GM18508 (cell line): ENCODE measurements around the gene DLG2.

Experiments
- ATAC-seq: cut with Tn5 transposase; IDR thresholded peaks from one replicate; pipeline ENCODE4 v1.9.1; 2021; ENCODE audit warnings: moderate number of reproducible peaks; ENCODE audit not compliant: insufficient read depth, unreplicated experiment

DLG2 gene

GRCh38 chr11:85154294-85154693, 472.9 kb downstream of the DLG2 start:
- no peak for ATAC-seq

- no peak for ATAC-seq
These were observed 489.5 kb downstream of the DLG2 start for GRCh38 chr11:85137597-85137996.

GRCh38 chr11:85133636-85134035, 493.5 kb downstream of the DLG2 start:
- ATAC-seq, result no peak

DNA sequence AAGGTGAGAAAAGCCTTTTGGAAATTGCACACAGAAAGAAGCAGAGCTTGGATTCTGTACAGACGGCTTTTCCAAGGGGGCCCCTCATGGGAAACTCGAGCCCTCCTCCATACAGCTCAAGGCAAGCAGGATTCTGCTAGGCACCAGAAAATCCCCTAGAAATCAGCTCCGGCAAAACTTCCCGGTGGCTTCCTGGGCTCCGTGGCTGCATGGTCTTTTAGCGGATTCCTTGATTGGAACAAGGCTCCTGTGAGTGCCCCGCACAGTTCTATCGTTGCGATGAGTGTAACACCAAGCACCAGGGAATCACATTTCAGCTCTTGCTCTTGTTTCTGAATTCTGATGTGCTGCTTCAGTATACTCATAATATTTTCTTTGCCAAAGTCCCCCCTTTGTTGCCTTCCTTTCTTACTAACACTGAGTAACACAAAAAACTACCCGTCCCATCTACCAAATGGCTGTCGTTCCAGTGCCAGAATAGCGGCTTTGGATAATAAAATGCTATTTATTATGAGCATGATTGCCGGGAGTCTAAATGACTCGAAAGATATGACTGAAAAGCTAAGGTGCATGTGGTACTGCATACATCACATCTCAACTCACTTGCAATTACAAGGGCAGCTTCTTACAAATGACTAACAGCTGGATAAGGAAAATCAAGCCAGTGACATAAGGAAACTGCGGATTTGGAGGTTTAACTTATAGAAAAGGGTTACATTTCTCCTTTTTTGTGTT, 494.1 kb downstream of the DLG2 start:
- ATAC-seq, result no peak

DNA sequence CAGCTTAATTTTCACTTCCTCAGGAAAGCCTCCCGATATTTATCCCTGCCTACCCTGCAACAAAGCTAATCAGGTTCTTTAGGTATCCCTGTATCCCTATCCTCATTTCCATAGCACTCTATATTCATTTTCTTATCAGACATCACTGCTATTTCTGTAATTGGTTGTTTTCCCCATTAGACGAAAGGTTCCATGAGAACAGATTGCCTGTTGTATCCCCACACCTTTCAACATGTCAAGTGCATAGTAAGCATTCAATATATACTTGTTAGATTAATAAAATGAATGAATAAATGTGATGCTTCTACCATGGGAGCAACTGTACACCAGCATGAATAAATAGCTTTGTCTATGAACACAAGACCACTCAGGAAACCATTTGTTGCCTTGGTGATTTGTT, 499.8 kb downstream of the DLG2 start:
- no peak for ATAC-seq

DNA sequence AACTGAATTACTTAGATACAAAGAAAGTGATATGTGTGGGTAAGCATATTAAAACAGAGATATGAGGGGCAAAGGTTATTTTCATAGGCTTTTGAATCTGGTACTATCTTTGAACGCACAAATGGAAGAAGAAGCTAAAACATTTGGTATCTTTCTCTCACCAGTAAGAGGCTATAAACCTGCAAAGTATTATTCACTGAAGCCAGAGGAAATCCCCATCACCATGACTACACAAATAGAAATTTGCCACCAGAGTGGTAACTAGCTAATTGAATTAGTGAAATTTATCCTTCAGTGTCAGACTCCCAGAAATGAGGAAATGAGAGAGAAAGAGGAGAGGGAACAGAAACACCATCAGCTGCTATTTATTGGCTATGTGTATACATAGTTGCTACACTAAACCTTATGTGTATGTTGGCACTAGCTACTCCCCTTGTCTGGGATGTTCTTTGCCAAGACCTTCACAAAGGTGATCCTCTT, 503.4 kb downstream of the DLG2 start:
- ATAC-seq, result peak; percentile 94

GRCh38 chr11:85118151-85118550, 509.0 kb downstream of the DLG2 start:
- ATAC-seq, result no peak

DNA sequence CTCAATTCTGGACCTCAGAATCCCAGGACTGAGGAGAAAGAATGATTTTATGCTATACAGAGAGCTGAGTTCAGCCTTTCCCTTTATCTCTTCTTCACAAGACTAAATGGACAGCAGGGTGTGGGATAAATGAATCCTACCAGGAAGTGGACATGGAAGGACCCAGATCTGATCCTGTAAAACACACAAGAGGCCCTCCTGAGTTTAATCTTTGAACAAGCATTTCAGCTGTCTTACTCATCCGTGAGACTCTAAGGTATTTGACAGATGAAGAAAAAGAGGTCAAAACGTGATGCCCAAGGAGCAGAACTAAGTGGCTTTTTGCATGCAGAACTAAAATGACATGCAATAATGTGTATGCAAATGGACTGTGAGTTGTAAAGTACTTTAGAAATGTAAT, 511.3 kb downstream of the DLG2 start:
- no peak for ATAC-seq

- ATAC-seq, result no peak
These were observed 512.4 kb downstream of the DLG2 start for GRCh38 chr11:85114786-85115185.

DNA sequence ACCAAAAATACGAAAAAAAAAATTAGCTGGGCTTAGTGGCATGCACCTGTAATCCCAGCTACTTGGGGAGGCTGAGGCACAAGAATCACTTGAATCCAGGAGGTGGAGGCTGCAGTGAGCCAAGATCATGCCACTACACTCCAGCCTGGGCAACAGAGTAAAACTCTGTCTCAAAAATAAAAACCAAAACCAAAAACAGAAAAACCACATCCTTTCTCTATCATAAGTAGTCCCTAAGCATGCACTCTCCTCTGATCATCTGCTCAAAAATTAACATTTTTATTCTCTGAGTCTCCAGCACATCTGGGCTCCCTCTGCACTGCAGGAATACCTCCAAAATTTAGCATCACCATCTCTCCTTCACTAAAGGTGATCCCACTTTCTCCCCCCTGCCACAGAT, 516.9 kb downstream of the DLG2 start:
- ATAC-seq, result peak; percentile 94

- peak; percentile 52 for ATAC-seq
These were observed 518.0 kb downstream of the DLG2 start for GRCh38 chr11:85109141-85109540.

DNA sequence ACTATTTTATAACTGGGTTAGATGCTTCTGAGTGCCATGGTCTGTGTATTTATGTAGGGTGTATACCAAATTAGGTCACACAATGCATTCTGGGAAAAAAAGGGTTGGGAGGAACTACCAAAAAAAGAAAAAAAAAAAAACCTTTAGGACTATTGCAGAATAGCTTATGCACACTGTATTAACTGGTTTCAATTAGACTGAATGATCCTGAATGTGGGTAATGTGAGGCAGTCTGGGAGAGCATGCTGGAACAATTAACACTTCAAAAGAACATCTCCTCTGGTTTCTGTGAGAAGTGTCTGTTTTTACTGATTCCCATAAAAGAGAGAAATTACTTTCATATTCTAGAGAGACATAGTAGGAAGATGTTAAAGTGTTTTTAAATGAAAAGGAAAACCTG, 521.3 kb downstream of the DLG2 start:
- ATAC-seq, result no peak

GRCh38 chr11:85099522-85099921, 527.6 kb downstream of the DLG2 start:
- ATAC-seq, result no peak

GRCh38 chr11:85098996-85099395, 528.1 kb downstream of the DLG2 start:
- no peak for ATAC-seq

GRCh38 chr11:85096939-85097338, 530.2 kb downstream of the DLG2 start:
- no peak for ATAC-seq

DNA sequence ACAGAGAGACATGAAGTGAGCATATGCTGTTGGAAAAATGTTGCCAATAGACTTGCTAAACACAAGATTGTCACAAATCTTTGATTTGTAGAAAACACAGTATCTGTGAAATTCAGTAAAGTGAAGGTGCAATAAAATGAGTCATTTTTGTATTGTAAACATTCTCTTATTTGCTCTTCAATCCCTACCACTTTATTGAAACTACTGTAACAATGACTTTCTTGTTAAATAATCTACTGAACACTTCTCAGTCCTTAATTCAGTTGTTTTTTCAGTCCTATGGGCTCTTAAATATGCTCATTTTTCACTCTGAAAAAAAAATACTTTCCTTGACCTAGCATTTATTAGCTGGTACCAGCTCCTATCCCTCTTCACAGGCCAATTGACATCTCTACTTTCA, 531.9 kb downstream of the DLG2 start:
- ATAC-seq, result no peak

GRCh38 chr11:85094795-85095194, 532.3 kb downstream of the DLG2 start:
- ATAC-seq, result no peak

- no peak for ATAC-seq
These were observed 537.5 kb downstream of the DLG2 start for GRCh38 chr11:85089654-85090053.

DNA sequence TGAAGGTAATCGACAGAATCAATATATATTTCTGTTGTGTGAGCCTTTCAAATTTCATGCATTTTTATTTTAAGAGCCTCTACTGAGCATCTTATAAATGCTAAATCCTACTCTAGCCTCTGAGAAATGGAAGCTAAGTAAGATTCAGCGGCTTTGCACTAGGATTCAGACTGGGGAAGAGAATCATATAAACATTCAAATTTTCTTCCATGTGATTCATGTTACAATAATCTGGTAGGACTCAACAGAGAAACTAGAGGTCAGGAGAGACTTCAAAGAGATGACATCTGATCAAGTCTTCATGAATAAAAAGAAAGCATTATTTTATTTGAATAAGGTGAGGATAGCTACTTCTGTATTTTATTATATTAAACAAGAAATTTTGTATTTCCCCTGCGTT, 538.9 kb downstream of the DLG2 start:
- ATAC-seq, result no peak

DNA sequence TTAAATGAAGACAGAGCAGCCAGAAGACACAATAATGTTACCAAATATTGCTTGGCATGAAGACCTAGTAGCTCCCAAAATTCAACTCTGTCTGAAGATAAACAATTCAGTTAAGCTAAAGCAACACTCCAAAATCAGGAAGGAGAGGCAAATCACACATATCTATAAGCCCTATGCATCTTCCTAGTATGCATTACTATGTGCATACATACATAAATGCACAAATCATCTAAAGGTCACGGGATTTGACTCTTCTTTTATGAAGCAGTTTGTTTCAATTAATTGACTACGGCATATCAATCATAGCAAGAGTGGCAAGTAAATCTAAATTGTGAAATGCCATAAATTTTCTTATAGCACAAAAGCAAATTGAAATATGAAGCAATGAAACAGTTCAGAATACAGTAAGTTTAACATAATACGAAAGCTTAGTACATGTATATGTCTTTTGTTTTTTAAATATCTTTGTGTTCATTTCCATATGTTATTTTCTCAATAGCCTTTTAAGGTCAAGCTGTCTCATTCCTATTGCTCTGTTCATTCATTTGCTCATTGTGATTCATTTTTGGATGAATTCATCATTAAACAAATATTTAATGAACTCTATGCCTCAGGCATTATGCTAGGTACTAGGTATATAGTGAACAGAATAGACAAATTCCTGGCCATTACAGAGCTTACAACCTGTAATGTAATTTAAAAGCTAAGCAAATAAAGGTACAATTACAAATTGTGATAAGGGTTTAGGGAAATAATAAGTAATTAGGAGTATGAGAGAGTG, 540.5 kb downstream of the DLG2 start:
- ATAC-seq, result no peak

- ATAC-seq, result no peak
These were observed 550.4 kb downstream of the DLG2 start for GRCh38 chr11:85076535-85077330.
